LoVo (cell line): ENCODE measurements around the gene CCDC136.
A peak's percentile ranks its signal among the peaks of the same experiment; 100 is the strongest.

Experiments
- DNase-seq: peaks from one replicate; pipeline ENCODE4 v3.0.0-alpha.2; 2016; ENCODE audit warnings: low spot score

The CCDC136 gene

GRCh38 chr7:128805225-128805624, 13.5 kb downstream of the CCDC136 start:
- no peak for DNase-seq

GRCh38 chr7:128807191-128807590, 15.4 kb downstream of the CCDC136 start:
- DNase-seq, result no peak

GRCh38 chr7:128809363-128809762, 17.6 kb downstream of the CCDC136 start:
- no peak for DNase-seq

- DNase-seq, result no peak
Observed at GRCh38 chr7:128810473-128810872, 18.7 kb downstream of the CCDC136 start.

- DNase-seq, result no peak
Observed at GRCh38 chr7:128810997-128811396, 19.2 kb downstream of the CCDC136 start.

- DNase-seq, result no peak
Observed at GRCh38 chr7:128811631-128812430, 20.1 kb downstream of the CCDC136 start.

- no peak for DNase-seq
Observed at GRCh38 chr7:128812514-128813168, 20.9 kb downstream of the CCDC136 start.

GRCh38 chr7:128814499-128814898, 22.7 kb downstream of the CCDC136 start:
- DNase-seq, result no peak

GRCh38 chr7:128815289-128815942, 23.6 kb downstream of the CCDC136 start:
- no peak for DNase-seq

- DNase-seq, result no peak
Observed at GRCh38 chr7:128818694-128819093, 26.9 kb downstream of the CCDC136 start.

- DNase-seq, result no peak
Observed at GRCh38 chr7:128821724-128822123, 30.0 kb downstream of the CCDC136 start.

- no peak for DNase-seq
Observed at GRCh38 chr7:128826512-128826911, 34.7 kb downstream of the CCDC136 start.

GRCh38 chr7:128826916-128827247, 35.1 kb downstream of the CCDC136 start:
- no peak for DNase-seq

- peak; percentile 21 for DNase-seq
Observed at GRCh38 chr7:128827248-128827958, 35.6 kb downstream of the CCDC136 start.

- DNase-seq, result no peak
Observed at GRCh38 chr7:128827971-128828711, 36.4 kb downstream of the CCDC136 start.

GRCh38 chr7:128829391-128830166, 37.8 kb downstream of the CCDC136 start:
- DNase-seq, result no peak

GRCh38 chr7:128830231-128831177, 38.7 kb downstream of the CCDC136 start, which contains the start of gene FLNC:
TSS of gene FLNC (plus strand) at chr7:128830406. CDS start at chr7:128830638, 232 bp downstream.
- DNase-seq, result no peak

- no peak for DNase-seq
Observed at GRCh38 chr7:128831178-128831993, 39.6 kb downstream of the CCDC136 start.
